MCF 10A (cell line): ENCODE results near the gene LOX. TPM values are rescaled to one million over a fixed set of nuclear protein-coding genes. Genes with fewer than 3 reads are reported as not detected.
A peak's percentile ranks its signal among the peaks of the same experiment; 100 is the strongest.

Source experiments
- BruUV-seq: library from RNA; stranded (reverse); fragments of 400-500 nt; replicated peaks from 2 replicates; lab custom pipeline; 2021; lab: Mats Ljungman, UMichigan
- CTCF ChIA-PET: fragments of 300-600 bp; sonication (Branson Sonifier 250); formaldehyde crosslinking; extraction: SDS; loops from one replicate; lab custom pipeline; 2021; ENCODE audit warnings: antibody characterized with exemption, inconsistent platforms; lab: Yijun Ruan, JAX
- POLR2A ChIA-PET: fragments of 300-600, 350-650 bp; sonication (Branson Sonifier 250); formaldehyde crosslinking; extraction: SDS; loops from one replicate; lab custom pipeline; 2020; ENCODE audit warnings: antibody characterized with exemption, inconsistent platforms; lab: Yijun Ruan, JAX
- DNase-seq: peaks from one replicate; pipeline ENCODE4 v3.0.0-alpha.2; 2018; ENCODE audit not compliant: unreplicated experiment
- H3K27ac Mint-ChIP-seq: one replicate; pipeline ENCODE4 v1.8.0; 2022; ENCODE audit warnings: mild to moderate bottlenecking, low read depth, mixed read lengths; ENCODE audit not compliant: unreplicated experiment
- H3K27me3 Mint-ChIP-seq: one replicate; pipeline ENCODE4 v1.8.0; 2022; ENCODE audit warnings: mixed read lengths; ENCODE audit not compliant: insufficient read depth, unreplicated experiment
- H3K36me3 Mint-ChIP-seq: one replicate; pipeline ENCODE4 v1.8.0; 2022; ENCODE audit warnings: mild to moderate bottlenecking, moderate library complexity, mixed read lengths; ENCODE audit not compliant: insufficient read depth, unreplicated experiment
- H3K4me1 Mint-ChIP-seq: one replicate; pipeline ENCODE4 v1.8.0; 2022; ENCODE audit warnings: mixed read lengths; ENCODE audit not compliant: insufficient read depth, unreplicated experiment
- H3K4me3 Mint-ChIP-seq: one replicate; pipeline ENCODE4 v1.8.0; 2022; ENCODE audit warnings: mild to moderate bottlenecking, moderate library complexity, mixed read lengths; ENCODE audit not compliant: unreplicated experiment
- H3K9me3 Mint-ChIP-seq: one replicate; pipeline ENCODE4 v1.8.0; 2022; ENCODE audit warnings: mixed read lengths; ENCODE audit not compliant: unreplicated experiment
- CTCF ChIP-seq: fragments of 200-600 bp; IDR thresholded peaks from one replicate; pipeline ENCODE4 v1.8.0; 2022; ENCODE audit warnings: antibody characterized with exemption, mild to moderate bottlenecking; ENCODE audit not compliant: unreplicated experiment
- intact Hi-C: fragments of 100-400 bp; cut with micrococcal nuclease; formaldehyde crosslinking; loops from 2 replicates; pipeline ENCODE4 v1.14.1; 2022
- total RNA-seq: library from RNA; stranded (reverse); gene quantifications from 2 replicates; pipeline ENCODE4 v1.2.3, GENCODE V29; 2022

Gene LOX
- total RNA-seq, 1 experiment from 2014 or later, result 10.7 TPM

DNA sequence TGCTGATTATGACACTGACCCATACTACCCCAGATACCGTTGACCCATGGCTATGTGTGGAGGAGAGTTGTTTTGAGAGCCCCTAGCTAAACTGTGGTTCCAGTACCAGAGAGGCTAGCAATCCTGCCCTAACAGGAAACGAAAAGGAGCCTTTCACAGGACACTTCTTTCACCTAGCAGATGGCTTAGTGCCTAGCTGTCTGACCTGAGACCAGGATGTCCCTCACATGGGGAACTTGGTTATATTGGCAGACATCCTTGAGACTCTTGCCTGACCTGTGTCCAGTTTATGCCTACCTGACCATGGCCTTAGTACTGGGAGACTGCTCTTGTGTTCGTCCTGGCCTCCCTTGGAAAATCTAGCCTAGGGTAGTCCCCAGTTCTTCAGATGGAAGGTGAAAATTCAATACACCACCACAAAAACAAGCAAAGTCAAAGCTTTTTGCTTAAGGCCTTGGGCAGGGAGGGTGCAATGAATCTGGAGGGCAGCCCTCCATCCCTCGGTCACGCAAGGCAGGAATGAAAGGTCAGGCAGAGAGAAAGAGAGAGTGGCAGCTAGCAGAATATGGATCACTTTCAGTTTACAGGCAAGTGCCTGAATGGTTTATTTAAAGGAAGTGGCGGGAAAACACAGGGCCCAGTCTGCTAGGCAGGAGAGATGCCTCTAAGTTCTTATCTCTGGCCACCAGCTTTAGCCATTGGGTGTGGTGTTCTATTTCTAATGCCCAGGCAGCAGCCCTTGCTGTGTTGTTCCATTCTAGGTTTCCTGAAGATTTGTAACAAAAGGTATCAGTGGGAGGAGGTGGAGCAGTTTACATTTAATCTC is 34.9 kb upstream of the LOX start:
- H3K27me3 Mint-ChIP-seq, result no peaks in the 10 kb centered on the region
- CTCF ChIA-PET, result interaction anchor here (0.8 to 6.1 kb wide), 6 partner anchors 9 to 82 kb away, joined by 3 to 77 read pairs (median 6); partner anchors contain the start of gene LOX
- intact Hi-C loops, result no loop called here
- peaks cover 6% of the 10 kb centered on the region for H3K4me1 Mint-ChIP-seq
- TF ChIP-seq CTCF, result no peak
- POLR2A ChIA-PET, result interaction anchor here (0.7 to 1.5 kb wide), 3 partner anchors 13 to 50 kb away, joined by 3 to 5 read pairs (median 3); no protein-coding TSS in a partner anchor
- H3K4me3 Mint-ChIP-seq, result no peak overlapping the region
- no peaks in the 10 kb centered on the region for H3K9me3 Mint-ChIP-seq
- H3K36me3 Mint-ChIP-seq, result no peaks in the 10 kb centered on the region
- BruUV-seq, result no TSS peak
- H3K27ac Mint-ChIP-seq, result no peak overlapping the region
- no peak for DNase-seq

GRCh38 chr5:122112063-122112462 is 34.0 kb upstream of the LOX start:
- intact Hi-C loops, result no loop called here
- Mint-ChIP-seq H3K4me3 (no peak overlapping the region), H3K36me3 (no peaks in the 10 kb centered on the region), H3K9me3 (no peaks in the 10 kb centered on the region), H3K27me3 (no peaks in the 10 kb centered on the region), H3K27ac (no peak overlapping the region), H3K4me1 (peaks cover 6% of the 10 kb centered on the region)
- CTCF ChIA-PET, result interaction anchor here (0.7 to 6.1 kb wide), 8 partner anchors 10 to 45 kb away, joined by 3 to 77 read pairs (median 6); partner anchors contain the start of genes LOX and ZNF474
- no peak for DNase-seq
- TF ChIP-seq CTCF, result no peak
- POLR2A ChIA-PET, result interaction anchor here (2.2 to 4.7 kb wide), 2 partner anchors 9 to 52 kb away, joined by 12 to 27 read pairs; no protein-coding TSS in a partner anchor
- no TSS peak for BruUV-seq

- intact Hi-C loops, result no loop called here
- no peaks in the 10 kb centered on the region for H3K27me3 Mint-ChIP-seq
- no TSS peak for BruUV-seq
- H3K27ac Mint-ChIP-seq, result no peak overlapping the region
- POLR2A ChIA-PET, result interaction anchor here (1.4 to 4.7 kb wide), 4 partner anchors 10 to 71 kb away, joined by 3 to 27 read pairs (median 10); no protein-coding TSS in a partner anchor
- H3K4me3 Mint-ChIP-seq, result no peak overlapping the region
- H3K9me3 Mint-ChIP-seq, result no peaks in the 10 kb centered on the region
- no peak for DNase-seq
- no peaks in the 10 kb centered on the region for H3K36me3 Mint-ChIP-seq
- H3K4me1 Mint-ChIP-seq, result peaks cover 6% of the 10 kb centered on the region
- CTCF ChIA-PET, result interaction anchor here (0.6 to 6.1 kb wide), 13 partner anchors 9 to 1294 kb away, joined by 3 to 77 read pairs (median 6); partner anchors contain the start of gene ZNF474
- no peak for TF ChIP-seq CTCF
Observed at GRCh38 chr5:122111460-122111859, 33.4 kb upstream of the LOX start.

- CTCF ChIA-PET, result interaction anchor here (0.6 to 6.1 kb wide), 14 partner anchors 9 to 1294 kb away, joined by 3 to 77 read pairs (median 6); partner anchors contain the start of gene ZNF474
- intact Hi-C loops, result no loop called here
- peaks cover 6% of the 10 kb centered on the region for H3K4me1 Mint-ChIP-seq
- H3K36me3 Mint-ChIP-seq, result no peaks in the 10 kb centered on the region
- H3K9me3 Mint-ChIP-seq, result no peaks in the 10 kb centered on the region
- H3K27me3 Mint-ChIP-seq, result no peaks in the 10 kb centered on the region
- H3K27ac Mint-ChIP-seq, result peak overlapping the region; percentile 73
- BruUV-seq, result no TSS peak
- TF ChIP-seq CTCF, result no peak
- POLR2A ChIA-PET, result interaction anchor here (0.7 to 4.7 kb wide), 8 partner anchors 8 to 885 kb away, joined by 3 to 27 read pairs (median 4); no protein-coding TSS in a partner anchor
- DNase-seq, result no peak
- no peak overlapping the region for H3K4me3 Mint-ChIP-seq
Observed at GRCh38 chr5:122110987-122111386, 32.9 kb upstream of the LOX start.
